PC-9 (cell line): ENCODE data around the gene ZDHHC14. TPM values are rescaled to one million over a fixed set of nuclear protein-coding genes. Genes with fewer than 3 reads are reported as not detected.

ENCODE experiments used
- BruUV-seq: library from RNA; stranded (reverse); fragments of 400-500 nt; replicated peaks from 2 replicates; lab custom pipeline; 2021; lab: Mats Ljungman, UMichigan
- CTCF ChIA-PET: fragments of 300-600 bp; sonication (Branson Sonifier 250); formaldehyde crosslinking; loops from one replicate; lab custom pipeline; 2022; ENCODE audit warnings: antibody characterized with exemption; lab: Charles Lee
- POLR2A ChIA-PET: fragments of 300-600 bp; sonication (Branson Sonifier 250); formaldehyde crosslinking; loops from one replicate; lab custom pipeline; 2022; ENCODE audit warnings: antibody characterized with exemption; ENCODE audit not compliant: unreplicated experiment; lab: Charles Lee
- DNase-seq, 2 experiments: peaks; one replicate each; pipeline versions ENCODE4 v3.0.0 to v3.0.0-alpha.2; 2015 to 2022; ENCODE audit warnings: mixed read lengths in 1 of 2
- H2AFZ ChIP-seq: fragments of 200-600 bp; sonication (generic); 2 replicates; pipeline ENCODE4 v1.8.1; 2017; ENCODE audit warnings: antibody characterized with exemption
- H3F3A ChIP-seq: fragments of 200-600 bp; sonication (generic); 2 replicates; pipeline ENCODE4 v1.8.1; 2017; ENCODE audit warnings: antibody characterized with exemption, mild to moderate bottlenecking, low read depth; ENCODE audit not compliant: insufficient read depth
- H3K27ac ChIP-seq: fragments of 200-600 bp; sonication (generic); 2 replicates; pipeline ENCODE4 v1.6.1; 2016; ENCODE audit warnings: mixed run types
- H3K27me3 ChIP-seq: fragments of 200-600 bp; sonication (generic); 2 replicates; pipeline ENCODE4 v1.6.1; 2016; ENCODE audit warnings: low read depth, mixed run types; ENCODE audit not compliant: insufficient read depth
- H3K36me3 ChIP-seq: fragments of 200-600 bp; sonication (generic); 2 replicates; pipeline ENCODE4 v1.6.1; 2016; ENCODE audit warnings: low read depth, mixed run types
- H3K4me1 ChIP-seq: fragments of 200-600 bp; sonication (generic); replicated peaks from 2 replicates; pipeline ENCODE4 v1.6.1; 2016; ENCODE audit warnings: mixed run types; ENCODE audit not compliant: insufficient read depth
- H3K4me2 ChIP-seq: fragments of 200-600 bp; sonication (generic); 2 replicates; pipeline ENCODE4 v1.6.1; 2017; ENCODE audit warnings: mixed run types
- H3K4me3 ChIP-seq: fragments of 200-600 bp; sonication (generic); 2 replicates; pipeline ENCODE4 v1.6.1; 2016; ENCODE audit warnings: mixed run types
- H3K79me2 ChIP-seq: fragments of 200-600 bp; sonication (generic); 2 replicates; pipeline ENCODE4 v1.6.1; 2017; ENCODE audit warnings: low read depth, mixed run types
- H3K9me2 ChIP-seq: fragments of 200-600 bp; sonication (generic); 2 replicates; pipeline ENCODE4 v1.8.1; 2017; ENCODE audit warnings: mild to moderate bottlenecking; ENCODE audit not compliant: insufficient read depth
- H3K9me3 ChIP-seq: fragments of 200-600 bp; sonication (generic); 2 replicates; pipeline ENCODE4 v1.8.1; 2016; ENCODE audit warnings: low read depth; ENCODE audit not compliant: insufficient read depth
- H4K20me1 ChIP-seq: fragments of 200-600 bp; sonication (generic); 2 replicates; pipeline ENCODE4 v1.8.1; 2017; ENCODE audit not compliant: insufficient read depth
- EZH2 ChIP-seq: fragments of 200-600 bp; sonication (generic); IDR thresholded peaks from 2 replicates; pipeline ENCODE4 v1.8.0; 2017; ENCODE audit warnings: antibody characterized with exemption, low read depth
- intact Hi-C: fragments of 100-400 bp; cut with micrococcal nuclease; formaldehyde crosslinking; loops from one replicate; pipeline ENCODE4 v1.10.0; 2022; ENCODE audit not compliant: unreplicated experiment
- total RNA-seq: library from RNA; stranded (reverse); gene quantifications from 2 replicates; pipeline ENCODE4 v1.2.3, GENCODE V29; 2021
- TF ChIP-seq, protein P1 (sequence below): fragments of 200-600 bp; sonication (generic); conservative IDR thresholded peaks from 2 replicates; pipeline ENCODE4 v1.6.1; 2017; ENCODE audit warnings: mixed run types, antibody characterized with exemption, mild to moderate bottlenecking, moderate library complexity

ZDHHC14 gene
- total RNA-seq, 1 experiment from 2014 or later, result 5.6 TPM

- CTCF ChIA-PET, result interaction anchor here (0.5 kb wide), 1 partner anchor 105 kb away, joined by 3 read pairs; no protein-coding TSS in a partner anchor
- H3K27ac ChIP-seq, result no peak overlapping the region
Measured at GRCh38 chr6:157513619-157514485, 132.9 kb downstream of the ZDHHC14 start.

DNA sequence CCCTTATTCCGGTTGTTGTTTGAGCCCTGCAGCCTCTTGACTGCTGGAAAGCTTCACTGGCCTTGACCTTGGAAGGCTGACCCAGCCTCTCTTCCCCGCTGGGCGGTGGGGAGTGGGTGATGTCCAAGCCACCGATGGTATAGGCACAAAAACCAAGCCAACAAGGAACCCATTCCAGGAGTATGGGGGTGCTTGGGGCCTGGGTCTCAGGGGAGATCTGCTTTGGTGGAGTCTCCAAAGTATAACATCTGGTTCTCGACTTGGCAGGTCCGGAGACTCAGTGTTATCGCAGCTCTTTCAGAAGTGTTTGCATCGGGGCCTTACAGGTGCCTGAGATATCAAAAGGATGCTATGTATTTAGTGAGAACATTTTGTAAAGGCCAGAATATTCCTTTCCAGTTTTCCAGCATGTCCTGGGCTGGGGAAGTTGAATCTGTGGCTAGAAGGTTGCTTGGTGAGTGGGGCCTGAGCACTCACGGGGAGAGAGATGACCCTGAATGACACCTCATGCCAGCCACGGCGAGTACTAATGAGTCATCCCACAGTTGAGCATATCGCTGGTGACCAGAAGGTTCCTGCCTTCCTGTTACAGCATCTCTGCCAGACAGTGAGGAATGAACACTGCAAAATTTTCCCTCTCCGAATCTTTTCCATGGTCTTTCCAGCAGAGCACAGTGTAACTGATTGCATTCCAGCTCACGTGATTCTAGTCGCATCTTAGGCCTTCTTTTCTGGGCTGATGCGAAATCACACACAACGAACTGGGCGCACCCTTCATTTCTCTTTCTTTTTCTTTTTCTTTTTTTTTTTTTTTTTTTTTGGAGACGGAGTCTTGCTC is 133.9 kb downstream of the ZDHHC14 start:
- no TSS peak for BruUV-seq
- CTCF ChIA-PET, result no interaction called here
- H3F3A ChIP-seq, result no peaks in the 10 kb centered on the region
- H3K27me3 ChIP-seq, result no peaks in the 10 kb centered on the region
- no peaks in the 10 kb centered on the region for H3K9me3 ChIP-seq
- no peak overlapping the region for H2AFZ ChIP-seq
- TF ChIP-seq, protein P1, sequence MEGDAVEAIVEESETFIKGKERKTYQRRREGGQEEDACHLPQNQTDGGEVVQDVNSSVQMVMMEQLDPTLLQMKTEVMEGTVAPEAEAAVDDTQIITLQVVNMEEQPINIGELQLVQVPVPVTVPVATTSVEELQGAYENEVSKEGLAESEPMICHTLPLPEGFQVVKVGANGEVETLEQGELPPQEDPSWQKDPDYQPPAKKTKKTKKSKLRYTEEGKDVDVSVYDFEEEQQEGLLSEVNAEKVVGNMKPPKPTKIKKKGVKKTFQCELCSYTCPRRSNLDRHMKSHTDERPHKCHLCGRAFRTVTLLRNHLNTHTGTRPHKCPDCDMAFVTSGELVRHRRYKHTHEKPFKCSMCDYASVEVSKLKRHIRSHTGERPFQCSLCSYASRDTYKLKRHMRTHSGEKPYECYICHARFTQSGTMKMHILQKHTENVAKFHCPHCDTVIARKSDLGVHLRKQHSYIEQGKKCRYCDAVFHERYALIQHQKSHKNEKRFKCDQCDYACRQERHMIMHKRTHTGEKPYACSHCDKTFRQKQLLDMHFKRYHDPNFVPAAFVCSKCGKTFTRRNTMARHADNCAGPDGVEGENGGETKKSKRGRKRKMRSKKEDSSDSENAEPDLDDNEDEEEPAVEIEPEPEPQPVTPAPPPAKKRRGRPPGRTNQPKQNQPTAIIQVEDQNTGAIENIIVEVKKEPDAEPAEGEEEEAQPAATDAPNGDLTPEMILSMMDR, result no peak
- no peak for TF ChIP-seq EZH2
- no peaks in the 10 kb centered on the region for H4K20me1 ChIP-seq
- peaks cover 7% of the 10 kb centered on the region for H3K4me1 ChIP-seq
- intact Hi-C loops, result no loop called here
- DNase-seq, result peak; percentile 26 to 67
- no peak overlapping the region for H3K4me3 ChIP-seq
- POLR2A ChIA-PET, result no interaction called here
- H3K36me3 ChIP-seq, result no peaks in the 10 kb centered on the region
- H3K27ac ChIP-seq, result no peak overlapping the region
- no peaks in the 10 kb centered on the region for H3K9me2 ChIP-seq
- peak overlapping the region; percentile 8; the same call in 1 of the 2 replicates for H3K4me2 ChIP-seq
- no peaks in the 10 kb centered on the region for H3K79me2 ChIP-seq

More at GRCh38 chr6:157513619-157514485, 132.9 kb downstream of the ZDHHC14 start:
- Histone ChIP-seq H2AFZ (no peak overlapping the region), H3K27me3 (no peaks in the 10 kb centered on the region), H3K4me1 (peaks cover 7% of the 10 kb centered on the region), H4K20me1 (no peaks in the 10 kb centered on the region), H3K79me2 (no peaks in the 10 kb centered on the region), H3K4me3 (no peak overlapping the region), H3K9me2 (no peaks in the 10 kb centered on the region), H3K9me3 (no peaks in the 10 kb centered on the region), H3K4me2 (no peak overlapping the region), H3K36me3 (no peaks in the 10 kb centered on the region), H3F3A (no peaks in the 10 kb centered on the region)
- intact Hi-C loops, result no loop called here
- TF ChIP-seq EZH2, result no peak
- TF ChIP-seq, protein P1, result no peak
- DNase-seq, result no peak
- POLR2A ChIA-PET, result no interaction called here
- BruUV-seq, result no TSS peak

DNA sequence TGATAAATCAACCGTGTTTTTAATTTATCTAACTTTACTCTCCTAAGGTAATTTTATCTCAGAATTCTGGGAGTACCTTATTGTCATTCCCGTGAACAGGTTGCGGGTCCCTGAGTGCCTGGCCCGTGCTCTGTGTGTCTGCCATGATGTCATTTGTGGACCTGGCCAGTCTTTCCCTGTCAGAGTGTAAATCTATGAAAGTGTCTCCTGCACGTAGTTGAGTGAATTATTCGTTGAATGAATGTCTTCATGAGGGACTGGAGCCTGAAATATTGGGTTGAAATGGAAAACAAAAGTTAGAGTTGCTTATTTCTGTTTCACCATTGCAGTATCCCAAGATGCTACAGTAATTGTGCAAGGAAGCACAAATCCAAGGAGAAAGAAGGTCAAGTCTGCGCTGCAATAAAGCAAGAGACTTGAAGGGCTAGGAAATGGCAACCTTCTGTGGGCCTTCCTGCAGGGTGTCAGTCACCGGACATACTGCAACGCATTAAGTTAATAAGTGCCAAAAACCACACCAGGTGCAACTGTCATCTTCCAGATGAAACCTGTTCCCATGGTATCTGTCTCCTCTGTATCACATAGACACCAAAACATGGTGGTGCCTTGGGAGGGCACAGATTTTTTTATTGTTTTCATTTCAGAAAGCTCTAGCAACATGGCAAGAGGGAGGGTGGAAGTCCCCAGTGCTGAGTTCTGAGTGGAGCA is 135.5 kb downstream of the ZDHHC14 start:
- Histone ChIP-seq H3K9me3 (no peaks in the 10 kb centered on the region), H3K27ac (no peak overlapping the region), H3K4me1 (peaks cover 7% of the 10 kb centered on the region), H3F3A (no peaks in the 10 kb centered on the region), H3K9me2 (no peaks in the 10 kb centered on the region), H2AFZ (no peak overlapping the region), H3K27me3 (no peaks in the 10 kb centered on the region), H3K4me2 (no peak overlapping the region), H3K36me3 (no peaks in the 10 kb centered on the region), H4K20me1 (no peaks in the 10 kb centered on the region), H3K4me3 (no peak overlapping the region), H3K79me2 (no peaks in the 10 kb centered on the region)
- ChIA-PET CTCF (no interaction called here), POLR2A (no interaction called here)
- no TSS peak for BruUV-seq
- DNase-seq, result no peak
- TF ChIP-seq, protein P1, result no peak
- TF ChIP-seq EZH2, result no peak
- intact Hi-C loops, result no loop called here
